GM23338 (cell line): ENCODE measurements around the gene JARID2. TPM values are rescaled to one million over a fixed set of nuclear protein-coding genes. Genes with fewer than 3 reads are reported as not detected.
A peak's percentile ranks its signal among the peaks of the same experiment; 100 is the strongest.

Experiments used
- ATAC-seq: fragments of 200-7000 bp; cut with Tn5 transposase; 3 replicates; pipeline ENCODE4 v1.9.1; 2020
- DNase-seq: peaks from one replicate; pipeline ENCODE4 v3.0.0-alpha.2; 2015; ENCODE audit warnings: low spot score
- H2AFZ ChIP-seq: fragments of 200-600 bp; sonication (generic); 2 replicates; pipeline ENCODE4 v1.8.0; 2016; ENCODE audit warnings: antibody characterized with exemption, mild to moderate bottlenecking, moderate library complexity
- H3F3A ChIP-seq: fragments of 200-600 bp; sonication (generic); replicated peaks from 2 replicates; pipeline ENCODE4 v1.8.0; 2017; ENCODE audit warnings: antibody characterized with exemption, mixed run types, low read depth
- H3K27ac ChIP-seq: fragments of 200-600 bp; sonication (generic); 2 replicates; pipeline ENCODE4 v1.6.1; 2016; ENCODE audit warnings: low read depth
- H3K27me3 ChIP-seq: fragments of 200-600 bp; sonication (generic); 2 replicates; pipeline ENCODE4 v1.8.0; 2016; ENCODE audit warnings: mild to moderate bottlenecking, mixed run types, moderate library complexity; ENCODE audit not compliant: insufficient read depth
- H3K36me3 ChIP-seq: fragments of 200-600 bp; sonication (generic); 2 replicates; pipeline ENCODE4 v1.8.0; 2016; ENCODE audit warnings: mild to moderate bottlenecking; ENCODE audit not compliant: insufficient read depth
- H3K4me1 ChIP-seq: fragments of 200-600 bp; sonication (generic); 2 replicates; pipeline ENCODE4 v1.8.0; 2016; ENCODE audit warnings: mild to moderate bottlenecking, moderate library complexity; ENCODE audit not compliant: insufficient read depth
- H3K4me2 ChIP-seq: fragments of 200-600 bp; sonication (generic); 2 replicates; pipeline ENCODE4 v1.7.1; 2017; ENCODE audit warnings: mixed run types
- H3K4me3 ChIP-seq: fragments of 200-600 bp; sonication (generic); 2 replicates; pipeline ENCODE4 v1.6.1; 2016; ENCODE audit warnings: mixed run types
- H3K79me2 ChIP-seq: fragments of 200-600 bp; sonication (generic); replicated peaks from 2 replicates; pipeline ENCODE4 v1.8.0; 2017; ENCODE audit warnings: mild to moderate bottlenecking; ENCODE audit not compliant: insufficient read depth
- H3K9me2 ChIP-seq: fragments of 200-600 bp; sonication (generic); 2 replicates; pipeline ENCODE4 v1.8.0; 2017; ENCODE audit not compliant: insufficient read depth
- H4K20me1 ChIP-seq: fragments of 200-600 bp; sonication (generic); replicated peaks from 2 replicates; pipeline ENCODE4 v1.8.0; 2017; ENCODE audit warnings: mild to moderate bottlenecking; ENCODE audit not compliant: insufficient read depth
- H3K27ac Mint-ChIP-seq: 2 replicates; pipeline ENCODE4 v1.8.0; 2020; ENCODE audit warnings: inconsistent platforms, mild to moderate bottlenecking, moderate library complexity, mixed read lengths
- H3K27me3 Mint-ChIP-seq: 3 replicates; pipeline ENCODE4 v1.8.0; 2022; ENCODE audit warnings: low read depth, mild to moderate bottlenecking, moderate library complexity, mixed read lengths, inconsistent platforms; ENCODE audit not compliant: insufficient read depth, poor library complexity
- H3K36me3 Mint-ChIP-seq: 3 replicates; pipeline ENCODE4 v1.8.0; 2021; ENCODE audit warnings: low read depth, mild to moderate bottlenecking, inconsistent platforms, moderate library complexity, mixed read lengths
- H3K4me1 Mint-ChIP-seq: 3 replicates; pipeline ENCODE4 v1.8.0; 2020; ENCODE audit warnings: mild to moderate bottlenecking, inconsistent platforms, mixed read lengths
- H3K4me3 Mint-ChIP-seq: 3 replicates; pipeline ENCODE4 v1.8.0; 2021; ENCODE audit warnings: moderate library complexity, mild to moderate bottlenecking, inconsistent platforms, mixed read lengths
- H3K9me3 Mint-ChIP-seq: 3 replicates; pipeline ENCODE4 v1.8.0; 2020; ENCODE audit warnings: moderate library complexity, mild to moderate bottlenecking, inconsistent platforms, mixed read lengths
- CREB1 ChIP-seq: fragments of 250-450 bp; sonication (Bioruptor Pico); IDR thresholded peaks from 2 replicates; pipeline ENCODE4 v1.5.0; 2020; ENCODE audit warnings: low read depth, mild to moderate bottlenecking, moderate library complexity
- EZH2 ChIP-seq: fragments of 200-600 bp; sonication (generic); IDR thresholded peaks from one replicate; pipeline ENCODE4 v1.8.0; 2017; ENCODE audit warnings: antibody characterized with exemption, mild to moderate bottlenecking, low read depth; ENCODE audit not compliant: unreplicated experiment
- JUNB ChIP-seq: IDR thresholded peaks from one replicate; pipeline ENCODE4 v1.6.1; 2016; ENCODE audit warnings: antibody characterized with exemption; ENCODE audit not compliant: unreplicated experiment
- NANOG ChIP-seq: IDR thresholded peaks from 2 replicates; pipeline ENCODE4 v1.6.1; 2016; ENCODE audit warnings: antibody characterized with exemption, borderline replicate concordance
- POLR2AphosphoS5 ChIP-seq: IDR thresholded peaks from 2 replicates; pipeline ENCODE4 v1.6.1; 2016; ENCODE audit warnings: antibody characterized with exemption, low read depth
- REST ChIP-seq: IDR thresholded peaks from one replicate; pipeline ENCODE4 v1.6.1; 2018; ENCODE audit warnings: antibody characterized with exemption; ENCODE audit not compliant: unreplicated experiment
- STAT1 ChIP-seq: IDR thresholded peaks from one replicate; pipeline ENCODE4 v1.6.1; 2016; ENCODE audit warnings: antibody characterized with exemption; ENCODE audit not compliant: unreplicated experiment
- ZNF114 ChIP-seq: fragments of 250-450 bp; sonication (Bioruptor Pico); IDR thresholded peaks from 2 replicates; pipeline ENCODE4 v1.5.0; 2020; ENCODE audit warnings: mild to moderate bottlenecking, moderate library complexity
- ZNF331 ChIP-seq: fragments of 250-450 bp; sonication (Bioruptor Pico); IDR thresholded peaks from 2 replicates; pipeline ENCODE4 v1.5.0; 2020; ENCODE audit warnings: low read depth, mild to moderate bottlenecking, moderate library complexity
- polyA plus RNA-seq: library from polyadenylated mRNA; unstranded; fragments of >200 nt; fragmentation: Nextera tagmentation; extraction: Ambion mirVana; gene quantifications from 2 replicates; pipeline ENCODE4 v1.2.1, GENCODE V29; 2016
- total RNA-seq: library from RNA; depleted of rRNA; stranded (reverse); fragments of >200 nt; shearing (Covaris generic); gene quantifications from 2 replicates; pipeline ENCODE4 v1.2.3, GENCODE V29; 2014

Gene JARID2
- total and polyA plus RNA-seq, 2 experiments from 2014 or later, result 92.8 to 196 TPM

- Mint-ChIP-seq H3K27ac (no peak overlapping the region; the same call in 1 of the 2 replicates), H3K36me3 (peaks cover 3% of the 10 kb centered on the region; the same call in 2 of the 3 replicates), H3K27me3 (peaks cover 28% of the 10 kb centered on the region), H3K4me3 (peak overlapping the region; percentile 16; the same call in 2 of the 3 replicates), H3K4me1 (peaks cover 98% of the 10 kb centered on the region), H3K9me3 (no peaks in the 10 kb centered on the region; the same call in 2 of the 3 replicates)
- no peak overlapping the region for H3K27ac ChIP-seq
- TF ChIP-seq JUNB (no peak), ZNF114 (CRISPR knock-in tag) (no peak), POLR2AphosphoS5 (no peak), ZNF331 (CRISPR knock-in tag) (no peak)
- peaks cover 100% of the 10 kb centered on the region for H4K20me1 ChIP-seq
- no peak overlapping the region for H2AFZ ChIP-seq
- H3K4me1 ChIP-seq, result peaks cover 100% of the 10 kb centered on the region
- DNase-seq (peak; percentile 59), ATAC-seq (no peak)
- no peaks in the 10 kb centered on the region for H3F3A ChIP-seq
- peaks cover 100% of the 10 kb centered on the region for H3K79me2 ChIP-seq
- no peaks in the 10 kb centered on the region for H3K9me2 ChIP-seq
- no peaks in the 10 kb centered on the region for H3K27me3 ChIP-seq
- peak overlapping the region; percentile 63 for H3K4me2 ChIP-seq
- no peaks in the 10 kb centered on the region for H3K36me3 ChIP-seq
- H3K4me3 ChIP-seq, result no peak overlapping the region
Observed at GRCh38 chr6:15434263-15434662, 188.4 kb downstream of the JARID2 start.

- DNase-seq, result no peak
- H3K79me2 ChIP-seq, result peaks cover 100% of the 10 kb centered on the region
- H3K27me3 ChIP-seq, result no peaks in the 10 kb centered on the region
- Mint-ChIP-seq H3K27me3 (peaks cover 30% of the 10 kb centered on the region), H3K4me3 (no peak overlapping the region), H3K27ac (no peak overlapping the region; the same call in 1 of the 2 replicates), H3K4me1 (peaks cover 98% of the 10 kb centered on the region), H3K9me3 (no peaks in the 10 kb centered on the region; the same call in 2 of the 3 replicates), H3K36me3 (no peaks in the 10 kb centered on the region)
- peak overlapping the region; percentile 5; the same call in 1 of the 2 replicates for H3K27ac ChIP-seq
- no peak for ATAC-seq
- H2AFZ ChIP-seq, result no peak overlapping the region
- peaks cover 100% of the 10 kb centered on the region for H3K4me1 ChIP-seq
- H3K4me2 ChIP-seq, result peak overlapping the region; percentile 63
- H3K4me3 ChIP-seq, result peak overlapping the region; percentile 0; the same call in 1 of the 2 replicates
- no peaks in the 10 kb centered on the region for H3F3A ChIP-seq
- TF ChIP-seq NANOG, result no peak
- no peak for TF ChIP-seq STAT1
- H3K9me2 ChIP-seq, result no peaks in the 10 kb centered on the region
- peaks cover 99% of the 10 kb centered on the region for H4K20me1 ChIP-seq
- no peaks in the 10 kb centered on the region for H3K36me3 ChIP-seq
Observed at GRCh38 chr6:15434823-15435380, 189.0 kb downstream of the JARID2 start.

- peak overlapping the region; percentile 12; the same call in 1 of the 2 replicates for H3K27ac ChIP-seq
- TF ChIP-seq REST, result no peak
- TF ChIP-seq STAT1, result no peak
- TF ChIP-seq CREB1 (CRISPR knock-in tag), result no peak
- TF ChIP-seq JUNB, result no peak
- no peak for TF ChIP-seq POLR2AphosphoS5
- TF ChIP-seq ZNF114 (CRISPR knock-in tag), result no peak
- no peak for TF ChIP-seq NANOG
- TF ChIP-seq EZH2, result no peak
- TF ChIP-seq ZNF331 (CRISPR knock-in tag), result no peak
- H3K79me2 ChIP-seq, result peaks cover 100% of the 10 kb centered on the region
- H3K27me3 ChIP-seq, result no peaks in the 10 kb centered on the region
- Mint-ChIP-seq H3K27me3 (peaks cover 34% of the 10 kb centered on the region), H3K4me3 (no peak overlapping the region), H3K4me1 (peaks cover 98% of the 10 kb centered on the region), H3K9me3 (no peaks in the 10 kb centered on the region; the same call in 2 of the 3 replicates), H3K27ac (no peak overlapping the region), H3K36me3 (no peaks in the 10 kb centered on the region)
- ATAC-seq (no peak), DNase-seq (no peak)
- H3K4me1 ChIP-seq, result peaks cover 100% of the 10 kb centered on the region
- H2AFZ ChIP-seq, result no peak overlapping the region
- no peaks in the 10 kb centered on the region for H3K9me2 ChIP-seq
- no peaks in the 10 kb centered on the region for H3F3A ChIP-seq
- H4K20me1 ChIP-seq, result peaks cover 99% of the 10 kb centered on the region
- H3K36me3 ChIP-seq, result no peaks in the 10 kb centered on the region
- H3K4me3 ChIP-seq, result no peak overlapping the region
- H3K4me2 ChIP-seq, result peak overlapping the region; percentile 63
Observed at GRCh38 chr6:15435468-15435867, 189.6 kb downstream of the JARID2 start.
